AG08395 (cell line): ENCODE measurements around the gene RRAGC.
"Not testable (repeated sequence)": the region's sequence is repeated elsewhere in the genome, so short reads cannot be mapped to it uniquely, and the experiment has no call there.

Source experiments
- DNase-seq: peaks from one replicate; pipeline ENCODE4 v3.0.0; 2012; ENCODE audit warnings: mixed read lengths, low spot score

Gene RRAGC

GRCh38 chr1:38858833-38859560 lies 575 bp downstream of the RRAGC start:
- peak; percentile 57 for DNase-seq

GRCh38 chr1:38852780-38853179 lies 6.8 kb downstream of the RRAGC start:
- DNase-seq: no peak

GRCh38 chr1:38848071-38848470 lies 11.5 kb downstream of the RRAGC start:
- no peak for DNase-seq

- DNase-seq: no peak
Observed at GRCh38 chr1:38846210-38846609, 13.4 kb downstream of the RRAGC start.

GRCh38 chr1:38845088-38845487 lies 14.5 kb downstream of the RRAGC start:
- not testable (repeated sequence) for DNase-seq

GRCh38 chr1:38840281-38840680 lies 19.3 kb downstream of the RRAGC start:
- no peak for DNase-seq

- DNase-seq: no peak
Observed at GRCh38 chr1:38839363-38839762, 20.2 kb downstream of the RRAGC start.

GRCh38 chr1:38836316-38836715 lies 23.3 kb downstream of the RRAGC start:
- DNase-seq: not testable (repeated sequence)

- DNase-seq: peak; percentile 79
Observed at GRCh38 chr1:38834937-38835827, 24.4 kb downstream of the RRAGC start.

- DNase-seq: no peak
Observed at GRCh38 chr1:38834221-38834782, 25.3 kb downstream of the RRAGC start.

GRCh38 chr1:38833146-38833545 lies 26.4 kb downstream of the RRAGC start:
- no peak for DNase-seq

GRCh38 chr1:38832370-38832734 lies 27.2 kb downstream of the RRAGC start:
- DNase-seq: no peak

GRCh38 chr1:38831731-38832369 lies 27.7 kb downstream of the RRAGC start:
- DNase-seq: peak; percentile 43

GRCh38 chr1:38829368-38829767 lies 30.2 kb downstream of the RRAGC start:
- DNase-seq: no peak

- no peak for DNase-seq
Observed at GRCh38 chr1:38827318-38827717, 32.3 kb downstream of the RRAGC start.

GRCh38 chr1:38826886-38827285 lies 32.7 kb downstream of the RRAGC start:
- DNase-seq: no peak

GRCh38 chr1:38826262-38826661 lies 33.3 kb downstream of the RRAGC start:
- DNase-seq: no peak

- DNase-seq: no peak
Observed at GRCh38 chr1:38820860-38821259, 38.7 kb downstream of the RRAGC start.

- DNase-seq: no peak
Observed at GRCh38 chr1:38819516-38819915, 40.1 kb downstream of the RRAGC start.

- no peak for DNase-seq
Observed at GRCh38 chr1:38819040-38819439, 40.5 kb downstream of the RRAGC start.

- DNase-seq: peak; percentile 43
Observed at GRCh38 chr1:38818175-38818976, 41.2 kb downstream of the RRAGC start.
